HG03439 (cell line): ENCODE data around the gene NUP153.

ENCODE experiments used
- ATAC-seq: cut with Tn5 transposase; IDR thresholded peaks from one replicate; pipeline ENCODE4 v1.9.1; 2021; ENCODE audit warnings: mild to moderate bottlenecking, moderate library complexity; ENCODE audit not compliant: unreplicated experiment

NUP153 gene

GRCh38 chr6:17672064-17672718 is 34.5 kb downstream of the NUP153 start:
- ATAC-seq = no peak

GRCh38 chr6:17666646-17667045 is 40.1 kb downstream of the NUP153 start:
- no peak for ATAC-seq

- ATAC-seq = no peak
These were observed 41.6 kb downstream of the NUP153 start for GRCh38 chr6:17665132-17665531.

- ATAC-seq = no peak
These were observed 43.5 kb downstream of the NUP153 start for GRCh38 chr6:17663226-17663625.

GRCh38 chr6:17662585-17662984 is 44.1 kb downstream of the NUP153 start:
- no peak for ATAC-seq

- ATAC-seq = no peak
These were observed 50.1 kb downstream of the NUP153 start for GRCh38 chr6:17656644-17657043.

- no peak for ATAC-seq
These were observed 50.6 kb downstream of the NUP153 start for GRCh38 chr6:17656092-17656491.

- ATAC-seq = no peak
These were observed 53.4 kb downstream of the NUP153 start for GRCh38 chr6:17653198-17653882.

GRCh38 chr6:17650656-17651309 is 55.9 kb downstream of the NUP153 start:
- ATAC-seq = no peak

- ATAC-seq = no peak
These were observed 58.0 kb downstream of the NUP153 start for GRCh38 chr6:17648745-17649144.

GRCh38 chr6:17640477-17640917 is 66.2 kb downstream of the NUP153 start:
- ATAC-seq = no peak

GRCh38 chr6:17638212-17638715 is 68.5 kb downstream of the NUP153 start:
- ATAC-seq = no peak

GRCh38 chr6:17635568-17635967 is 71.2 kb downstream of the NUP153 start:
- no peak for ATAC-seq

- ATAC-seq = no peak
These were observed 73.1 kb downstream of the NUP153 start for GRCh38 chr6:17633465-17634188.

GRCh38 chr6:17632934-17633333 is 73.8 kb downstream of the NUP153 start:
- ATAC-seq = no peak

- ATAC-seq = no peak
These were observed 76.1 kb downstream of the NUP153 start for GRCh38 chr6:17630511-17631073.

- no peak for ATAC-seq
These were observed 76.8 kb downstream of the NUP153 start for GRCh38 chr6:17629824-17630510.

- no peak for ATAC-seq
These were observed 77.9 kb downstream of the NUP153 start for GRCh38 chr6:17628873-17629272.

- ATAC-seq = no peak
These were observed 82.3 kb downstream of the NUP153 start for GRCh38 chr6:17624396-17624795.

- ATAC-seq = no peak
These were observed 84.6 kb downstream of the NUP153 start for GRCh38 chr6:17622144-17622543.
